Skin epidermis (tissue), 12 donors: ENCODE results near the gene U2AF2.

Experiments used
- H3K27ac ChIP-seq, 21 experiments: fragments of 200-600 bp; sonication (generic) in 11 of 21; one replicate each; pipeline ENCODE4 v1.5.0; 2020; ENCODE audit warnings: mild to moderate bottlenecking in 3 of 21, inconsistent platforms in 2 of 21, moderate library complexity in 2 of 21
- H3K4me3 ChIP-seq, 7 experiments: fragments of 200-600 bp; sonication (generic) in 2 of 7; one replicate each; pipeline ENCODE4 v1.5.0; 2020; ENCODE audit warnings: inconsistent platforms in 2 of 7, mild to moderate bottlenecking in 2 of 7, moderate library complexity in 1 of 7

The U2AF2 gene

GRCh38 chr19:55668603-55669348 is 13.9 kb downstream of the U2AF2 start:
- no peak overlapping the region for H3K4me3 ChIP-seq

GRCh38 chr19:55669418-55670279 is 14.8 kb downstream of the U2AF2 start:
- Histone ChIP-seq H3K27ac (no peak overlapping the region), H3K4me3 (no peak overlapping the region)

More at GRCh38 chr19:55668603-55669348, 13.9 kb downstream of the U2AF2 start:
- no peak overlapping the region for H3K27ac ChIP-seq

GRCh38 chr19:55670280-55671053 is 15.6 kb downstream of the U2AF2 start:
- no peak overlapping the region for H3K4me3 ChIP-seq
- no peak overlapping the region for H3K27ac ChIP-seq

- Histone ChIP-seq H3K27ac (no peak overlapping the region), H3K4me3 (no peak overlapping the region)
These were observed 16.2 kb downstream of the U2AF2 start for GRCh38 chr19:55671054-55671378.

- Histone ChIP-seq H3K27ac (no peak overlapping the region), H3K4me3 (no peak overlapping the region)
These were observed 17.6 kb downstream of the U2AF2 start for GRCh38 chr19:55672418-55672817.

- Histone ChIP-seq H3K4me3 (no peak overlapping the region), H3K27ac (peak overlapping the region in 1 of 21 experiments; percentile 5)
These were observed 18.6 kb downstream of the U2AF2 start for GRCh38 chr19:55673465-55673864.

GRCh38 chr19:55673889-55674288 is 19.1 kb downstream of the U2AF2 start:
- no peak overlapping the region for H3K4me3 ChIP-seq
- H3K27ac ChIP-seq: peak overlapping the region in 7 of 21 experiments; percentile 86 to 96 (median 89)

- Histone ChIP-seq H3K27ac (peak overlapping the region in 20 of 21 experiments; percentile 7 to 97 (median 92)), H3K4me3 (peak overlapping the region; percentile 60 to 99 (median 93))
These were observed 19.6 kb downstream of the U2AF2 start for GRCh38 chr19:55674459-55674840.

- Histone ChIP-seq H3K27ac (peak within 1 kb of the TSS; percentile 81 to 97 (median 91)), H3K4me3 (peak within 1 kb of the TSS; percentile 60 to 99 (median 93))
These were observed 20.2 kb downstream of the U2AF2 start, which contains the start of gene EPN1 for GRCh38 chr19:55674841-55675660. Gene EPN1 (plus strand): TSS chr19:55675226. CDS start chr19:55678628, 3,402 bp downstream.

GRCh38 chr19:55675661-55676354 is 21.0 kb downstream of the U2AF2 start:
- H3K4me3 ChIP-seq: peak overlapping the region; percentile 60 to 99 (median 93)
- peak overlapping the region; percentile 81 to 97 (median 91) for H3K27ac ChIP-seq

- H3K27ac ChIP-seq: peak overlapping the region in 6 of 21 experiments; percentile 35 to 97 (median 86)
- peak overlapping the region in 5 of 7 experiments; percentile 76 to 98 (median 93) for H3K4me3 ChIP-seq
These were observed 21.5 kb downstream of the U2AF2 start for GRCh38 chr19:55676383-55676782.

- Histone ChIP-seq H3K4me3 (no peak overlapping the region), H3K27ac (peak overlapping the region in 11 of 21 experiments; percentile 14 to 97 (median 35))
These were observed 22.2 kb downstream of the U2AF2 start for GRCh38 chr19:55676889-55677505.

- Histone ChIP-seq H3K4me3 (no peak overlapping the region), H3K27ac (peak overlapping the region in 13 of 21 experiments; percentile 2 to 58 (median 23))
These were observed 22.8 kb downstream of the U2AF2 start for GRCh38 chr19:55677572-55678028.

GRCh38 chr19:55678121-55678671 is 23.4 kb downstream of the U2AF2 start:
- H3K4me3 ChIP-seq: no peak overlapping the region
- H3K27ac ChIP-seq: peak overlapping the region in 10 of 21 experiments; percentile 3 to 58 (median 22)

- H3K4me3 ChIP-seq: no peak overlapping the region
- H3K27ac ChIP-seq: no peak overlapping the region
These were observed 24.8 kb downstream of the U2AF2 start for GRCh38 chr19:55679343-55680257.

GRCh38 chr19:55680339-55681130 is 25.7 kb downstream of the U2AF2 start:
- Histone ChIP-seq H3K4me3 (no peak overlapping the region), H3K27ac (peak overlapping the region in 1 of 21 experiments; percentile 12)
